CD4-positive, alpha-beta T cell (primary cell): ENCODE data around the gene IRX4. TPM values are rescaled to one million over a fixed set of nuclear protein-coding genes. Genes with fewer than 3 reads are reported as not detected.

ENCODE experiments used
- ATAC-seq: fragments of 200-7000 bp; cut with Tn5 transposase; one replicate; pipeline ENCODE4 v1.10.0; 2022; ENCODE audit warnings: mild to moderate bottlenecking; ENCODE audit not compliant: poor library complexity
- CTCF ChIA-PET: fragments of 350-600 bp; sonication (Branson Sonifier 250); formaldehyde crosslinking; loops from one replicate; lab custom pipeline; 2021; ENCODE audit warnings: antibody characterized with exemption, inconsistent platforms; lab: Charles Lee
- POLR2A ChIA-PET: fragments of 350-600 bp; sonication (Branson Sonifier 250); formaldehyde crosslinking; loops from one replicate; lab custom pipeline; 2021; ENCODE audit warnings: antibody characterized with exemption, inconsistent platforms; lab: Charles Lee
- DNase-seq, 14 experiments: peaks; one replicate each; pipeline ENCODE4 v3.0.0-alpha.2; 2013 to 2020; ENCODE audit warnings: mixed read lengths in 2 of 14
- H3K27ac ChIP-seq, 2 donors: one replicate each; pipeline versions ENCODE4 v1.5.1 to v1.7.0; 2013; ENCODE audit warnings: low read length in 2 of 2, low read depth in 1 of 2, mild to moderate bottlenecking in 1 of 2
- H3K27me3 ChIP-seq, 2 experiments: 1 replicate in 1 of 2; 2 replicates in 1 of 2; pipeline versions ENCODE4 v1.6.1 to v1.7.0; 2013; ENCODE audit warnings: low read length in 2 of 2, control low read depth in 1 of 2, mild to moderate bottlenecking in 1 of 2, moderate library complexity in 1 of 2; ENCODE audit not compliant: insufficient read depth in 2 of 2, control insufficient read depth in 1 of 2
- H3K36me3 ChIP-seq: one replicate; pipeline ENCODE4 v1.6.1; 2013; ENCODE audit warnings: low read length, control low read depth; ENCODE audit not compliant: insufficient read depth
- H3K4me1 ChIP-seq: one replicate; pipeline ENCODE4 v1.6.1; 2013; ENCODE audit warnings: low read length, control low read depth; ENCODE audit not compliant: insufficient read depth
- H3K4me3 ChIP-seq: one replicate; pipeline ENCODE4 v1.5.1; 2013; ENCODE audit warnings: mild to moderate bottlenecking, low read length, moderate library complexity
- H3K9me3 ChIP-seq, 2 experiments: 1 replicate in 1 of 2; 2 replicates in 1 of 2; pipeline versions ENCODE4 v1.6.1 to v1.7.0; 2013; ENCODE audit warnings: low read length in 2 of 2, mild to moderate bottlenecking in 2 of 2, control low read depth in 1 of 2, moderate library complexity in 1 of 2; ENCODE audit not compliant: control insufficient read depth in 1 of 2, insufficient read depth in 1 of 2
- H3K27ac Mint-ChIP-seq: one replicate; pipeline ENCODE4 v1.8.0; 2020; ENCODE audit warnings: mixed read lengths
- H3K27me3 Mint-ChIP-seq: one replicate; pipeline ENCODE4 v1.8.0; 2021; ENCODE audit warnings: mixed read lengths
- H3K36me3 Mint-ChIP-seq: one replicate; pipeline ENCODE4 v1.8.0; 2021; ENCODE audit warnings: low read depth, mixed read lengths
- H3K4me1 Mint-ChIP-seq: one replicate; pipeline ENCODE4 v1.8.0; 2021; ENCODE audit warnings: low read depth, mixed read lengths
- H3K4me3 Mint-ChIP-seq: one replicate; pipeline ENCODE4 v1.8.0; 2020; ENCODE audit warnings: mild to moderate bottlenecking, mixed read lengths
- H3K9me3 Mint-ChIP-seq: one replicate; pipeline ENCODE4 v1.8.0; 2020; ENCODE audit warnings: mixed read lengths
- intact Hi-C, 2 experiments: fragments of 100-400 bp; cut with DNase I in 1 of 2; cut with micrococcal nuclease in 1 of 2; formaldehyde crosslinking; loops; one replicate each; pipeline versions ENCODE4 v1.15.1 to v1.9.0; 2023 to 2025; cut with DNase I, micrococcal nuclease
- total RNA-seq, 174 experiments: library from RNA in 2 of 174; stranded (reverse) in 2 of 174; gene quantifications; one replicate each; pipeline ENCODE4 v1.2.3 and lab custom pipeline; 2021 to 2026
- TF ChIP-seq, protein P1 (sequence below): fragments of 200-600 bp; IDR thresholded peaks from one replicate; pipeline ENCODE4 v1.8.0; 2022; ENCODE audit warnings: antibody characterized with exemption, mild to moderate bottlenecking

IRX4 gene
- total RNA-seq, 2 experiments from 2014 or later: not detected

DNA sequence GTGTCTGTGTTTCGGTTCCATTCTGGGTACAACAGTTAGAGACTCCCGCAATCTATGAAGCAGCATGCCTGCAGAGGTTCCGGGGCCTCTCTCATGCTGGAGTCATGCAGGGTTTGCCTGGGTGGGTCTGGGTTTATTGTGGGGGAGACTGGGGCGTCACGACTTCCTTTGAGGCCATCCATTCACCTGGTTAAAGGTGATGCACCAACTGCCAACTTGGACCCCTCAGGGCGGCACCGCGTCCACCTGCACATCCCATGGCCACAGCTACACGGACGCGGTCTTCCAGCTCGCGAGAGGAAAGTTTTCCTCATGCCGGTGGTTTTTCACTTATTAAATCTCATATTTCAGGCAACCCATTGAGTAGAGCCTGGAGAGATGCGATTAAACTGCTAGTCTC, 30.9 kb upstream of the IRX4 start:
- no peaks in the 10 kb centered on the region for H3K4me1 ChIP-seq
- peaks cover 0 to 47% of the 10 kb centered on the region in 2 experiments for H3K9me3 ChIP-seq
- Mint-ChIP-seq H3K4me3 (no peak overlapping the region), H3K4me1 (no peaks in the 10 kb centered on the region), H3K27ac (no peak overlapping the region), H3K27me3 (peaks cover 14% of the 10 kb centered on the region), H3K36me3 (no peaks in the 10 kb centered on the region), H3K9me3 (no peaks in the 10 kb centered on the region)
- DNase-seq (no peak), ATAC-seq (no peak)
- intact Hi-C loops: no loop called here
- H3K27ac ChIP-seq: no peak overlapping the region
- no peaks in the 10 kb centered on the region for H3K27me3 ChIP-seq
- CTCF ChIA-PET: no interaction called here
- TF ChIP-seq, protein P1, sequence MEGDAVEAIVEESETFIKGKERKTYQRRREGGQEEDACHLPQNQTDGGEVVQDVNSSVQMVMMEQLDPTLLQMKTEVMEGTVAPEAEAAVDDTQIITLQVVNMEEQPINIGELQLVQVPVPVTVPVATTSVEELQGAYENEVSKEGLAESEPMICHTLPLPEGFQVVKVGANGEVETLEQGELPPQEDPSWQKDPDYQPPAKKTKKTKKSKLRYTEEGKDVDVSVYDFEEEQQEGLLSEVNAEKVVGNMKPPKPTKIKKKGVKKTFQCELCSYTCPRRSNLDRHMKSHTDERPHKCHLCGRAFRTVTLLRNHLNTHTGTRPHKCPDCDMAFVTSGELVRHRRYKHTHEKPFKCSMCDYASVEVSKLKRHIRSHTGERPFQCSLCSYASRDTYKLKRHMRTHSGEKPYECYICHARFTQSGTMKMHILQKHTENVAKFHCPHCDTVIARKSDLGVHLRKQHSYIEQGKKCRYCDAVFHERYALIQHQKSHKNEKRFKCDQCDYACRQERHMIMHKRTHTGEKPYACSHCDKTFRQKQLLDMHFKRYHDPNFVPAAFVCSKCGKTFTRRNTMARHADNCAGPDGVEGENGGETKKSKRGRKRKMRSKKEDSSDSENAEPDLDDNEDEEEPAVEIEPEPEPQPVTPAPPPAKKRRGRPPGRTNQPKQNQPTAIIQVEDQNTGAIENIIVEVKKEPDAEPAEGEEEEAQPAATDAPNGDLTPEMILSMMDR: no peak
- POLR2A ChIA-PET: no interaction called here
- H3K4me3 ChIP-seq: no peak overlapping the region
- no peaks in the 10 kb centered on the region for H3K36me3 ChIP-seq

DNA sequence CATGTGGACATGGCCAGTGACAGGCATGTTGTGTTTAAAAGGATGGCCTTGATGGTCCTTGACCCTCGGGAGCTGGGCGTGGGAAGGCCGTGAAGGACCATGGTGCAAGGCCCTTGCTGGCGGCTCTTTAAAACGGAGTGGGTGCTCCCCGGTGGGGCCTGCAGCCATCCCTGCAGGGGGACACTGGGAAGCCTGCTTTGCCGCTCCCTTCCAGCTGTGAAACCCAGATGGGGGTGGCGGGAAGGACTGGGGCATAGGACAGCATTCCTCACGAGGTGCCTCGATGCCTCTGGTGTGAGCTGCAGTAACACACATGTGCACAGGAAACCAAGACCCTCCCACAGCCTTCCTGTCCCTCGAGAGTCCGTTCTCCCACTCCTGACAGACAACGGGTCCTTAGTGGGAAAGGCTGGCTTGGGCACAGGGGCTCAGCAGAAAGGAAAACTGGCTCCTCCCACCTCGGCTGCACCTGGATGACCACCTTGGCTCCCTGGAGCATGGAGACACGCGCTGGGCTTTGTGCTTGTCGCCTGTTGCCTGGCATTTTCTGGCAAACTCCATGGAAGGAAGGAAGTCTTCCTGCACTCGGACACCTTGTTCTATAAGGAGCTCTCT, 30.3 kb upstream of the IRX4 start:
- TF ChIP-seq, protein P1: no peak
- H3K27ac ChIP-seq: no peak overlapping the region
- no peak for DNase-seq
- no peak for ATAC-seq
- CTCF ChIA-PET: no interaction called here
- no peaks in the 10 kb centered on the region for H3K4me1 Mint-ChIP-seq
- H3K27me3 Mint-ChIP-seq: peaks cover 14% of the 10 kb centered on the region
- H3K27me3 ChIP-seq: no peaks in the 10 kb centered on the region
- intact Hi-C loops: no loop called here
- H3K36me3 ChIP-seq: no peaks in the 10 kb centered on the region
- H3K9me3 ChIP-seq: peaks cover 0 to 47% of the 10 kb centered on the region in 2 experiments
- no peak overlapping the region for H3K4me3 ChIP-seq
- H3K4me3 Mint-ChIP-seq: no peak overlapping the region
- H3K27ac Mint-ChIP-seq: no peak overlapping the region
- no peaks in the 10 kb centered on the region for H3K9me3 Mint-ChIP-seq
- POLR2A ChIA-PET: no interaction called here
- no peaks in the 10 kb centered on the region for H3K36me3 Mint-ChIP-seq
- no peaks in the 10 kb centered on the region for H3K4me1 ChIP-seq

DNA sequence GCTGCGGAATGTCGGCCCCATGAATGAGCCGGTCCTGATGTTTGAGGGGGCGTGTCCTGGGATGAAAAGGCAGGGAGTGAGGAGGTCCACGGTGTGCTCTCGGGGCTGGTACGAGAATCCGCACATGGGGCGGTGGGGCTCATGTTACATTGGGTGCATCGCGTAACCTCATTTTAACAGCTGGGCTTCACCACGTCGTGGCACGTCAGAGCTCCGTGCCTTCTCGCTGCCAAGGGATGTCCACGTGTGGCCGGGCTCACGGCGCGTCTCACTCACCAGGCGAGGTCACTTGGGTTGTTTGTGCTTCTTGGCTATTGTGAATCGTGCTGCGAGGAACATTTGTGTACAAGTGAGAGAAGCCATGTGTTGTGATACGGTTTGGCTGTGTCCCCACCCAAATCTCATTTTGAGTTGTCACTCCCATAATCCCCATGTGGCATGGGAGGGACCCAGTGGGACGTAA, 29.1 kb upstream of the IRX4 start:
- DNase-seq (peak in 1 of 14 experiments; percentile 25), ATAC-seq (no peak)
- Mint-ChIP-seq H3K4me3 (no peak overlapping the region), H3K36me3 (no peaks in the 10 kb centered on the region), H3K9me3 (no peaks in the 10 kb centered on the region), H3K27ac (no peak overlapping the region), H3K27me3 (peaks cover 9% of the 10 kb centered on the region), H3K4me1 (no peaks in the 10 kb centered on the region)
- Histone ChIP-seq H3K27me3 (no peaks in the 10 kb centered on the region), H3K4me3 (no peak overlapping the region), H3K9me3 (peaks cover 0 to 46% of the 10 kb centered on the region in 2 experiments), H3K4me1 (no peaks in the 10 kb centered on the region), H3K36me3 (no peaks in the 10 kb centered on the region), H3K27ac (no peak overlapping the region)
- POLR2A ChIA-PET: no interaction called here
- CTCF ChIA-PET: no interaction called here
- intact Hi-C loops: no loop called here
- TF ChIP-seq, protein P1: no peak
